HepG2 (cell line): ENCODE data around the gene CDC42EP1. TPM values are rescaled to one million over a fixed set of nuclear protein-coding genes. Genes with fewer than 3 reads are reported as not detected.

ENCODE experiments used
- AHR ChIP-seq: IDR thresholded peaks from 2 replicates; pipeline ENCODE4 v1.6.1; 2018; ENCODE audit warnings: missing genetic modification reagents, missing compliant biosample characterization
- BHLHE40 ChIP-seq: IDR thresholded peaks from 2 replicates; pipeline ENCODE4 v1.6.1; 2011; ENCODE audit warnings: low read length, improper control_type of control experiment
- CREBL2 ChIP-seq: sonication (generic); formaldehyde crosslinking; IDR thresholded peaks from 2 replicates; pipeline ENCODE4 v1.8.1; 2023; ENCODE audit warnings: missing genetic modification reagents, mild to moderate bottlenecking, borderline replicate concordance
- GPBP1L1 ChIP-seq: sonication (generic); formaldehyde crosslinking; IDR thresholded peaks from 2 replicates; pipeline ENCODE4 v1.5.0; 2020; ENCODE audit warnings: mild to moderate bottlenecking, missing genetic modification reagents
- MBNL3 ChIP-seq: fragments of 250-450 bp; sonication (Bioruptor Pico); conservative IDR thresholded peaks from 2 replicates; pipeline ENCODE4 v1.8.0; 2022; ENCODE audit warnings: mild to moderate bottlenecking, inconsistent platforms
- NCOA5 ChIP-seq: sonication (generic); formaldehyde crosslinking; IDR thresholded peaks from 2 replicates; pipeline ENCODE4 v1.4.0; 2020; ENCODE audit warnings: missing genetic modification reagents
- NFATC3 ChIP-seq: sonication (generic); formaldehyde crosslinking; IDR thresholded peaks from 2 replicates; pipeline ENCODE4 v1.5.1; 2020; ENCODE audit warnings: mild to moderate bottlenecking, missing genetic modification reagents
- NPAS2 ChIP-seq: sonication (generic); formaldehyde crosslinking; IDR thresholded peaks from 2 replicates; pipeline ENCODE4 v1.8.0; 2022; ENCODE audit warnings: mild to moderate bottlenecking, missing genetic modification reagents, borderline replicate concordance
- NR2F6 ChIP-seq, 2 experiments: IDR thresholded peaks; 2 replicates each; pipeline ENCODE4 v1.6.1; 2016; ENCODE audit warnings: antibody characterized with exemption in 1 of 2, mild to moderate bottlenecking in 1 of 2
- PREB ChIP-seq: sonication (generic); formaldehyde crosslinking; IDR thresholded peaks from 2 replicates; pipeline ENCODE4 v1.4.0; 2020; ENCODE audit warnings: missing genetic modification reagents
- SRF ChIP-seq: IDR thresholded peaks from 2 replicates; pipeline ENCODE4 v1.6.1; 2011; ENCODE audit warnings: mild to moderate bottlenecking, low read depth, low read length, moderate library complexity
- TEAD3 ChIP-seq: optimal IDR thresholded peaks from 2 replicates; pipeline ENCODE3; 2016; ENCODE audit warnings: borderline replicate concordance
- TP53 ChIP-seq: sonication (generic); formaldehyde crosslinking; conservative IDR thresholded peaks from 2 replicates; pipeline ENCODE4 v1.4.0; 2020; ENCODE audit warnings: missing genetic modification reagents
- YEATS2 ChIP-seq: sonication (generic); formaldehyde crosslinking; IDR thresholded peaks from 2 replicates; pipeline ENCODE4 v1.4.0; 2020; ENCODE audit warnings: missing genetic modification reagents, borderline replicate concordance
- ZBTB44 ChIP-seq: sonication (generic); formaldehyde crosslinking; IDR thresholded peaks from 2 replicates; pipeline ENCODE4 v1.4.0; 2020; ENCODE audit warnings: missing genetic modification reagents
- ZBTB46 ChIP-seq: sonication (generic); formaldehyde crosslinking; IDR thresholded peaks from 2 replicates; pipeline ENCODE4 v1.4.0; 2020; ENCODE audit warnings: mild to moderate bottlenecking, missing genetic modification reagents, borderline replicate concordance
- ZFP90 ChIP-seq: sonication (generic); formaldehyde crosslinking; IDR thresholded peaks from 2 replicates; pipeline ENCODE4 v1.8.0; 2022; ENCODE audit warnings: missing genetic modification reagents, mild to moderate bottlenecking, inconsistent platforms, borderline replicate concordance
- ZNF136 ChIP-seq: sonication (generic); formaldehyde crosslinking; IDR thresholded peaks from 2 replicates; pipeline ENCODE4 v1.8.1; 2022; ENCODE audit warnings: low read depth, mild to moderate bottlenecking, moderate library complexity, missing genetic modification reagents
- ZNF296 ChIP-seq: sonication (generic); formaldehyde crosslinking; conservative IDR thresholded peaks from 2 replicates; pipeline ENCODE4 v1.5.0; 2020; ENCODE audit warnings: mild to moderate bottlenecking, missing genetic modification reagents
- polyA plus RNA-seq, 8 experiments: library from polyadenylated mRNA; depleted of rRNA in 3 of 8; stranded (reverse) in 7 of 8; unstranded in 1 of 8; fragments of >200 nt; fragmentation: Illumina TruSeq in 4 of 8; extraction: Trizol in 4 of 8; gene quantifications; 2 replicates each; pipeline versions ENCODE4 v1.2.1 to v1.2.3, GENCODE V29; 2011 to 2016; ENCODE audit warnings: low read depth in 4 of 8, missing spikeins in 1 of 8, mixed read lengths in 1 of 8; ENCODE audit not compliant: insufficient read depth in 1 of 8
- total RNA-seq, 5 experiments: library from RNA; depleted of rRNA; stranded (reverse); fragments of >200 nt; fragmentation: Illumina TruSeq; extraction: Trizol; gene quantifications; 2 replicates each; pipeline ENCODE4 v1.2.3, GENCODE V29; 2016; ENCODE audit warnings: low read depth in 1 of 5
- TF ChIP-seq, protein P1 (sequence below): IDR thresholded peaks from 2 replicates; pipeline ENCODE4 v1.6.1; 2012; ENCODE audit warnings: inconsistent platforms
- TF ChIP-seq, protein P2 (sequence below): sonication (generic); formaldehyde crosslinking; IDR thresholded peaks from 2 replicates; pipeline ENCODE4 v1.8.0; 2022; ENCODE audit warnings: mild to moderate bottlenecking, missing genetic modification reagents, borderline replicate concordance

The CDC42EP1 gene
- total and polyA plus RNA-seq, 2 of the 13 experiments (the other 11 are each of a cell fraction or from before 2014, with no cell fraction given) = 17.1 to 29.5 TPM

DNA sequence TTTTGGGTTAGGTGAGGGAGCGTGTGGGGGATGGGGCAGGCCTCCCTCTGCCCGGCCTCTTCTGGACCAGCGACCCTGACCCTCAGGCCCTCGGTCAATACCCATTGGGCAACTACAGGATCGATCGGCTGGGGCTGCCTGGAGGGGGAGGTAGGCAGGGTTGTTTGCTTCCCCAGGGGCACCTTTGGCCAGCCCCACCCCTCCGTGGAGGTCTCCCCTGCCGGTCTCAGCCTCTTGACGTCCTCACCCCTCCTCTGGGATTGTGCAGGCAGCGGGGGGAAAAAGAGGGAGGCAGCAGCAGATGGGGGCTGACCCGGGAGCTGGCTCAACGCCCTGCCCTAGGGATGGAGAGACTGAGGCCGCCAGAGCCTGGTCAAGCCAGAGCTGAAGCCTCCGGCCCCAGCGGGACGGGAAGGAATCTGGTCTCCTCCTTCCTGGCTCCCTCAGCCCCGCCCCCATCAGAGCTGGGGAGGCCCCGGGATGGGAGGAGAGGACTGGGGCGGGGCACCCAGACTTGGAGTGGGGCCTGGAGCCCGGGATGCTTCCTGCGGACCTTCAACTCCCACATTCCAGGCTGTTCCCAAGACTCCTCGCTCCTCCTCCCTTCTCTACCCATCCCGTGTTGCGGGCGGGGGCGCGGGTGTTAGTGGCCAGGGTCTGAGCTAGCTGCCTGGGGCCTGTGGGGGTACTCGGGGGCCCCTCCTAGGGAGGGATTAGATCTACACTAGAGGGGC lies 14.4 kb upstream of the CDC42EP1 start (continued):
- TF ChIP-seq NFATC3 (CRISPR knock-in tag) = no peak
- TF ChIP-seq GPBP1L1 (CRISPR knock-in tag) = no peak
- TF ChIP-seq ZNF296 (CRISPR knock-in tag) = 0 out of 2 replicates have a peak, but pooled peaks have one; percentile 64
- peak; percentile 61; the same call in 1 of the 2 replicates for TF ChIP-seq AHR
- TF ChIP-seq TEAD3 (CRISPR knock-in tag) = peak; percentile 86
- TF ChIP-seq TP53 (CRISPR knock-in tag) = no peak
- TF ChIP-seq, protein P1, sequence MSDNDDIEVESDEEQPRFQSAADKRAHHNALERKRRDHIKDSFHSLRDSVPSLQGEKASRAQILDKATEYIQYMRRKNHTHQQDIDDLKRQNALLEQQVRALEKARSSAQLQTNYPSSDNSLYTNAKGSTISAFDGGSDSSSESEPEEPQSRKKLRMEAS = peak; percentile 80; the same call in 1 of the 2 replicates
- peak; percentile 99 for TF ChIP-seq ZBTB46 (CRISPR knock-in tag)
- no peak for TF ChIP-seq MBNL3 (CRISPR knock-in tag)
- peak; percentile 99 for TF ChIP-seq NR2F6 (IDR thresholded peaks at IDR 0.05)
- peak; percentile 100 for TF ChIP-seq NR2F6 (CRISPR knock-in tag; IDR thresholded peaks at IDR 0.05)
- TF ChIP-seq ZBTB44 (CRISPR knock-in tag) = no peak
- 0 out of 2 replicates have a peak, but pooled peaks have one; percentile 27 for TF ChIP-seq SRF
- TF ChIP-seq CREBL2 (CRISPR knock-in tag) = no peak
- 0 out of 2 replicates have a peak, but pooled peaks have one; percentile 13 for TF ChIP-seq NPAS2 (CRISPR knock-in tag)
- TF ChIP-seq ZFP90 (CRISPR knock-in tag) = peak; percentile 68; the same call in 1 of the 2 replicates
- TF ChIP-seq ZNF136 (CRISPR knock-in tag) = no peak
- TF ChIP-seq PREB (CRISPR knock-in tag) = no peak
- TF ChIP-seq BHLHE40 = peak; percentile 19; the same call in 1 of the 2 replicates
- TF ChIP-seq, protein P2, sequence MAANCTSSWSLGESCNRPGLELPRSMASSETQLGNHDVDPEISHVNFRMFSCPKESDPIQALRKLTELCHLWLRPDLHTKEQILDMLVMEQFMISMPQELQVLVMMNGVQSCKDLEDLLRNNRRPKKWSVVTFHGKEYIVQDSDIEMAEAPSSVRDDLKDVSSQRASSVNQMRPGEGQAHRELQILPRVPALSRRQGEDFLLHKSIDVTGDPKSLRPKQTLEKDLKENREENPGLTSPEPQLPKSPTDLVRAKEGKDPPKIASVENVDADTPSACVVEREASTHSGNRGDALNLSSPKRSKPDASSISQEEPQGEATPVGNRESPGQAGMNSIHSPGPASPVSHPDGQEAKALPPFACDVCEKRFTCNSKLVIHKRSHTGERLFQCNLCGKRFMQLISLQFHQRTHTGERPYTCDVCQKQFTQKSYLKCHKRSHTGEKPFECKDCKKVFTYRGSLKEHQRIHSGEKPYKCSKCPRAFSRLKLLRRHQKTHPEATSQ (CRISPR knock-in tag) = no peak; the same call in 1 of the 2 replicates
- peak; percentile 47; the same call in 1 of the 2 replicates for TF ChIP-seq YEATS2
- no peak for TF ChIP-seq NCOA5 (CRISPR knock-in tag)
